Measurements from ENCODE around the gene WRAP73.

WRAP73 gene

DNA sequence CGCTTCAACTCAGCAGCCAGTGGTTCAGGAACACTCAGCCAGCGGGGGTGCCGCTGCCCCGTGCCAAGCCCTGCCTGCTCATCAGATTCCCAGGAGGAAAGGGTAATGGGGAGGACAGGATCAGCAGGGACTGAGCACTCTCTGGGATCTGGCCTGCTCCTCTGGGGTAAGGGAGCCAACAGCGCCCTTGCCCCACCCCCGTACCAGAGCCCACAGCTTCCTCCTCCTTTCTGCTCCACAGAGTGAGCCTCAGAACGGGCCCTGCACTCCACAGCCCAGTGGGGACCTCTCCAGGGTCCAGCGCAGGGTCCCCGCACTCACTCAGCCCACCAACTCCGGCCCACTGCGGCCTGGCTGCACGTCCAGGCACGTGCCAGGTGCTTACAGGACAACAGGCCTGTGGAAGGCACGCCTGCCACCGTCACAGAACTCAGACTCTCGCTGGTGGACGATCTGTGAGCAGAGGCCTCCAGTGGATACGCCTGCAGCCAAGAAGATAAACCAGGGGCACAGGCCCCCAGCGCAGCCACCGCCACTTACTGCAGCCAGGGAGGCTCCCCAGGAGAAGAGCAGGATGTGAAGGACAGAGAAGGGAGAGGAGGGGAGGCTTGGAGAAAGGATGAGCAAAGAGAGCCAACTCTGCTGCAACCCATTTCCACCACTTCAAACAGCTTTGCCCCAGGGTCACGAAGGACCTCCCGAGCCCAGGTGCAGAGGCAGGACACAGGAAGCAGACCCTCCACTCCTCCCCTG, 40.7 kb downstream of the WRAP73 start:
- DNase-seq: no peak

DNA sequence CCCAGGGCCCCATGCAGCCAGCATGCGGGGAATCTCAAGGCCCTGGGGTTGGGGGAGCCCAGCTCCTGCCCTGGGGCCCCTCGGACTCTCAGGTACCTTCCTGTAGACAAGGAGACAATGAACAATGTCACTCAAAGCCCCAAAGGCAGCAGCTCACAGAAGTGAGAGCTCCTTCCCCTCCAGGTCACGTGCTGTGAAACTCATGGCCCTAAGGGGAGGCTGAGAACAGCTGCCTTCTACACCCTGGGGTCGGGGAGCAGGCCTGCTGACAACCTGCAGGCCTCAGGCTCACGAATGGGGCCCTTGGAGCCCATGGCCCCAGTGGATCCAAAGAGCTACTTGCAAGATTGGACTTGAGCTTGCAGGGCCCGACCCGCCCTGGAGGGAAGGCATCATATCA, 41.7 kb downstream of the WRAP73 start:
- DNase-seq: no peak

DNA sequence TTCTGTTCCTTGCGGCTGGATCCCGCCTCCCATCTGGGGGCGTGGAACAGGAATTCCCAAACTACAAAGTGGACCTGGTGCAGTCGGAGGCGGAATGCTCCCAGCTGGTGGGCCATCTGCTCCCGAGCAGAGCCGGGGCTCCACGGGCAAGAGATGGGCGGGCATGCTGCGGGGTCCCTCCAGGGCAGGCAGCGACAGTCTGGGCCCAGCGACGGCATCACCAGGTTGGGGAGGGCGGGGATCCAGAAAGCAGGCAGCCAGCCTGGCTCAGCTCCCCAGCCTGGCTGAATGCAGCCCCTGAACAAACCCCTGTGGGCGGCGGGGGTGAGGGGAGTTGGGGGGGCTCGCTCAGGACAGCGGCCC, 42.2 kb downstream of the WRAP73 start:
- DNase-seq: no peak

DNA sequence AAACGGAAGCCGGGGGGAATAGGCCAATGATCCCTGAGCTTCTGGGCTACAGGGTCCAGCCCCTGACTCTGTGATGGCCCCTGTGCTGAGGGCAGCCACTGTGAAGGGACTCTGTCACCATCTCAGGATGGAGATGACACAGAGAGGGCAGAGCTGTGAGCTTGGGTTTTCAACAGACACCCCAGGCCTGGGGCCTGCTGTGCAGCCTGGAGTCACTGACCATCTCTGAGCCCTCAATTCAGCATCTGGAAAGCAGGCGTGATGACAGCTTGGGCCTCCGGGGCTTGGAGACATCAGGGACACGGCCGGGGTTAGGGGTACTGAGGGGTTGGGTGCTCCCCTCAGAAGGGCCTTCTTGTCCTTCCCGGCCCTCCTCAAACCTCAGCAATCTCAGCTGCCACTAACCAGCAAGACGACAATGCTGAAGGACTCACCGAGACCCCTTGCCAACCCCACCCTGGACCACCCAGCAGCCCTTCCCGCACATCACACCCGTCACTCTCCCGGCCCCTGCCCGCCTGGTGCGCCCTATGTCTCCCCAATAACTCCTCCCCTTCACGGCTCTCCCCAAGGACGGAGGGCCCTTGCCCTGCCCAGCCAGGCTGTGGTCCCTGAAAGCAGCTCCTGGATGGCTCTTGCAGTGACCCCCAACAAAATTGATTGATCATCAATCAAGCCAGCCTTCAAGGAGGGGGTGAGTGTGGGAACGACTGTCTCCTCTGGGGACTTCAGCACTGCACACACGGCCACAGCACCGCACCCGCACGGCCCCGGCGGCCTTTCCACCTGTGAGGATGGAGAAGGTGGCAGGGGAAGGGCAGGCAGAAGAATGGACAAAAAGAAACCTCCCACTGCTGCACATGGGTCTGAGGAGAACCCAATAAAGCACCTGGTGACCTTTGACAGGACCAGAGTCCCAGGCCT, 42.9 kb downstream of the WRAP73 start:
- DNase-seq: no peak

DNA sequence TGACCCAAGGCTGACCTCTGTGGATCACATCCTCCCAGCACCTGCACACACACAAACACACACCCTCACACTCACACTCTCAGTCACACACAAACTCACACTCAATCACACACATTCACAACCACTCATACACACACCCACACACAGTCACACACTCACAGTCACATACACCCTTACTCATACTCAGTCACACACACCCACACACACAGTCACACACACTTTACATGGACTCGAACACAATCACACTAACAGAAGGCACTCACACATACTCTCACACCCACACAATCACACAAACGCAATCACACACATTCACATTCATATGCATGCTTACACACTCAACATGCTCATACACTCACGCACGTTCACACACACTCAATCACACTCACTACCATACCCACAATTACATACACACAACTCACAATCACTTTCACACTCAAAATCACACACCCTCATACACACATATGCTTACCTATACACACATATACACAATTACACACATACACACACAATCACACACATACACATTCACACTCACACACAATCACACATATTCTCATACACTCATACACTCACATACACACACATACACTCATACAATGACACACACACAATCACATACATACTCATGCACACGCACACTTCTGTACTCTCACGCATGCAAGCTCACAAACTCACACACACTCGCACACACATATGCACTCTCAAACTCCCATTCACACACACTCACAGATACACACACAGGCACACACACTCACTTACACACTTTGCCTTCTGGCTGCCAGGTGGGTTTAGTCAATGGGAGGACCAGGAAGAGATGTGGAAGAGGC, 44.7 kb downstream of the WRAP73 start:
- no peak for DNase-seq

- DNase-seq: no peak
Measured at GRCh38 chr1:3604468-3604974, 45.4 kb downstream of the WRAP73 start.

- no peak for DNase-seq
Measured at GRCh38 chr1:3603571-3604467, 46.1 kb downstream of the WRAP73 start.

GRCh38 chr1:3603156-3603555, 46.7 kb downstream of the WRAP73 start:
- DNase-seq: no peak

DNA sequence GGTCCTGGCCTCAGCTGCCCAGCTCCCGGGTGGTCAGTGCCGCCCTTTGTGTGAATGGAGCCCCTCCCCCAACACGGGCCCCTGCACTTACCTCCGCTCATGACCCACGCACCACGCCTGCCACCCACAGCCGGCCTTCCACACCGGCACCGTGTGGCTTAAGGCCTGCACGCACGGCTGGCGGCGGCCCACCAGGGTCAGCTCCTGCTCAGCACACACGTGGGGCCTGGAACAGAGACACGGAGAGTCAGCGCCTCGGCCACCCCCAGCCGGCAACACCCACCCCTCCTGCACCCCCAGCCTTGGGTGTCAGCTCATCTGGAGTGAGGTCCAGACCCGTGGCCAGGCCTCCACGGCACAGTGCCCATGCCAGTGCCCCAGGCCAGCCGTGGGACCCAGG, 47.5 kb downstream of the WRAP73 start:
- DNase-seq: no peak

DNA sequence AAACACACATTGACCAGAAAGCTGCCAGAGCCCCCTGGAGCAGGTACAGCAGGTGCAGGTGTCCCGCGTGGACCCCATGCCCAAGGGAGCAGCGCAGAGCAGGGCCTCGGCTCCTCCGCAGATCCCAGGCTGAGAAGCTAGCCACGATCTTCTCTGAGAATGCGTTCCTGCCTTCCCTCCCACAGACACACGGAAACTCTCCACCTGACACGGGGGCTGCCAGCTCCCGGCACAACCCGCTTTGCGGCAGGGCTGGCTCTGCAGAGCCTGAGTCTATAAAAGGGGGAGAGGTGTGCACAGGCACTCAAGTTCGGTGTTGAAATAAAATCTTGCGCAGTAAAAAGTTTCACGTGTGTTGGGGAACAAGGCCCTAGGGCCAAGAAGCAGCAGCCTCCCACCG, 48.2 kb downstream of the WRAP73 start:
- DNase-seq: no peak

DNA sequence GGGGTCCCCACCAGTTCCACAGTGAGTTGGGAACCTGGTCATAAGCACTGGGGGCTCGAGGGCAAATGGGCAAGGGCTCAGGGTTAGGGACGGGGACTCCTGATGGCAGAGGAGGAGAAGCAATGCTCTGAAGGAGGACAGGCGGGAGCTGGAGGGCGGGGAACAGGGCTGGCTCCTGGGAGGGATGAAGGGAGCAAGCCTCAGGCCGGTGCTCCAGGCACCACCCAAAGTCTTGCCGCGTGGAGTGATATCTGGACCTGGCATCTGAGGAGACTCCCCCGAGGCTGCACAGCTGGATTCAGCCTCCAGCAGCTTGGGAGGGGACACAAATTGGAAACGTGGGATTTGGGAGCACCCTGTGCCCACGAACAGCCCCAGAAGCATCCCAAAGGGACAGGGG, 49.5 kb downstream of the WRAP73 start:
- no peak for DNase-seq

GRCh38 chr1:3599816-3600215, 50.1 kb downstream of the WRAP73 start:
- no peak for DNase-seq

- no peak for DNase-seq
Measured at GRCh38 chr1:3599286-3599811, 50.6 kb downstream of the WRAP73 start.

DNA sequence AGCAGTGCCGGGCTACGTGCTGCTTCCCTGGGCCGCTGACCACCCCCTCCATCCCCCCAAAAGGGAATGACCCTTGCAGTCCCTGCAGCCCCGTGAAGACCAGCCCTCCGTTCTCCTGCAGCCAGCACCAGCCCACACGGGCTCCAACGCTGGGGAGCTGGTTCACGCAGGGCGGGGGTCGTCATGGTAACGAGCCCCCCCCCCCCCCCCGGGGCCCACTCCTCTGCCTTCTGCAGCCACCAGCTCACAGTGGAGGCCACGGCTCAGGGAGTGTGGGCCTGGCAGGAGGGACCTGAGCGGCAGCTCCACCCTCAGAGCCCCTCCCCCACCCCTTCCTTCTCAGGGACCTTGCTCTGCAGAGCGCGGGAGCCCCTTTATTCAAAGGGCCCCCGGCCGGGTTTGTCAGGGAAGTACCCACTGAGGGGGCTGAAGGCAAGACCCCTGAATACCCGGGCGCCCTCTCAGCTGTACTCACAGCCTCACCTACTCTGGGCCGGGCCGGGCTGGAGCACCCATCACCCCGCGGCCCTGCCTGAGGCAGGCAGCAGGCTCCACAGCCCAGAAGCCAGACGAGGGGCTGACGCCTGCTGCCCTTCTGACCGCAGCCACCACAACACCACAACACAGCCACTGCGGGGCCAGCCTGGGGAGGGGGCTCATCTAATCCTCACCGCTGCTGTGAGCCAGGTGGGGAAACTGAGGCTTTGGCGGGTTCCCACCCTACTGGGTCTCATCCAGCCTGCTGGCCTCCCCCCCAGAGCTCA, 51.2 kb downstream of the WRAP73 start:
- no peak for DNase-seq

DNA sequence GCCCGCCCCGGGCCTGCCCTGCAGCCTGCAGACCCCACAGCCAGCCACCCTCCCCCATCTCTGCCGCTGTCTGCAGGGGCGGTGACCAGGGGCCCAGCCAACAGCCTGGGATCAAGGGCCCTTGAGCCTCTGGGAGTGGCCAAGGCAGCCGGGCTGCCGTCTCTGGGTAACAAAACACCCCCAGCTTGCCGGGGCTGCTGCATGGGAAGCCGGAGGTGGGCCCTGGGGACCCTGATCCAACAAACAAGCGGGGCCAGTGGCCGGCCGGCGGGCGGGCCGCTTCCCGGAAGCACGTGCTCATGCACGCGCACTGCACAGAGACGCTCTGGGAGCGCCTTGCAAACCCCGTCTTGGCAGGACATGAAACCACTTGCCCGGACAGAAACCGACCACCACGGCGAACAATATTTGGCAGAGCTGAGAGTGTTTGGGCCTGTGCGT, 51.8 kb downstream of the WRAP73 start:
- no peak for DNase-seq

- no peak for DNase-seq
Measured at GRCh38 chr1:3597599-3597964, 52.3 kb downstream of the WRAP73 start.

GRCh38 chr1:3596663-3597598, 53.0 kb downstream of the WRAP73 start:
- DNase-seq: no peak

DNA sequence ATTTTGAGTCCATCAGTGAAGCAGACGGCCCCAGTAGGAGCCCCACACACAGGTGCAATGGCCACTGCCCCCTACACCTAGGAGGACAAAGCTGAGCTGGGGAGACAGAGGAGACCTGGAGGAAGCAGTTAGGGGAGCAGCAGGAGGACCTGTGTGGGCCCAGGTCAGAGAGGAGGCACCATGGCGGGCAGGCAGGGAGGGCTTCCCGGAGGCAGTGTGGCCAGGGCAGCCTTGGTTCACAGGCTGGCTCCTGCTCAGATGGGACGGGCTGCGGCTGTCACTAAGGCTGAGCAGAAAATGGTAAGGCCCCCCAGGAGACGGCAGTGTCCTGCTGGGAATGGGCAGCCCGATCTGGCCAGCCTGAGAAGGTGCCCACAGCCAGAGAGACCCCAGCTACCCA, 54.0 kb downstream of the WRAP73 start:
- no peak for DNase-seq

GRCh38 chr1:3594706-3595377, 55.1 kb downstream of the WRAP73 start:
- no peak for DNase-seq
